Measurements from ENCODE around the gene XPOT. TPM values are rescaled to one million over a fixed set of nuclear protein-coding genes. Genes with fewer than 3 reads are reported as not detected.

Gene XPOT
- total RNA-seq, 1 experiment from 2014 or later: 130 TPM

DNA sequence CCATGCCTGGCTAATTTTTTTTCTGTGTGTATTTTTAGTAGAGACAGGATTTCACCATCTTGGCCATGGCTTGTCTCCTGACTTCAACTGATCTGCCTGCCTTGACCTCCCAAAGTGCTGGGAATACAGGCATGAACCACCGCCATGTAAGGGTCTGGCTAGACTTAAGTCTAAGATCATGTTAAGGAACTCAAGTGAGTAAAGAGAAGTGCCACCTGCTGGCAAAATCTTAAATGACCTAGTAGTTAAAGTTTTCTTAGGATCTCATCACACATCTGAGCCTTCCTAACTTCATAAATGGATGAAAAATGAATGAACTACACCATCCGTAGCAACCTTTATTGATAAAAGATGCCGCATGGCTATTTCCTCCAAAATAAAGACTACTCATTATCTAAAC is 12.0 kb upstream of the XPOT start:
- Histone ChIP-seq H3K23ac (ENCODE audit: insufficient read length, low read depth, low read length) (no peak overlapping the region), H3K23me2 (ENCODE audit: insufficient read length, low read depth, low read length, poor library complexity, severe bottlenecking) (no peaks in the 10 kb centered on the region), H3K27ac (ENCODE audit: insufficient read length, low read depth, low read length) (no peak overlapping the region), H4K8ac (replicated peaks; ENCODE audit: insufficient read length, low read depth, low read length) (no peak overlapping the region), H2BK20ac (ENCODE audit: low read depth, low read length, poor library complexity, severe bottlenecking) (no peak overlapping the region), H3T11ph (ENCODE audit: low read length) (no peak overlapping the region), H2AK5ac (ENCODE audit: insufficient read length, low read length) (no peak overlapping the region), H2BK15ac (ENCODE audit: low read depth, low read length) (no peak overlapping the region), H3K14ac (ENCODE audit: insufficient read depth, low read length) (no peak overlapping the region), H2BK12ac (ENCODE audit: insufficient read length, low read depth, low read length) (no peak overlapping the region), H3K4me2 (ENCODE audit: insufficient read depth, insufficient read length, low read length) (no peak overlapping the region), H4K5ac (ENCODE audit: insufficient read length, low read depth, low read length) (no peak overlapping the region), H2BK120ac (ENCODE audit: low read depth, low read length, poor library complexity, severe bottlenecking) (no peak overlapping the region), H3K4me1 (ENCODE audit: insufficient read depth, low read length) (no peaks in the 10 kb centered on the region), H4K20me1 (ENCODE audit: control insufficient read depth, insufficient read depth, insufficient read length) (no peaks in the 10 kb centered on the region), H4K91ac (ENCODE audit: insufficient read length, low read depth, low read length) (no peak overlapping the region), H3K27me3 (ENCODE audit: insufficient read depth, low read length) (no peaks in the 10 kb centered on the region), H3K18ac (ENCODE audit: insufficient read length, low read depth, low read length) (no peak overlapping the region), H3K79me1 (ENCODE audit: insufficient read depth, low read depth, low read length, poor library complexity, severe bottlenecking) (no peaks in the 10 kb centered on the region), H3K56ac (ENCODE audit: insufficient read length, low read depth, low read length) (no peak overlapping the region), H3K79me2 (ENCODE audit: insufficient read depth, low read length) (no peaks in the 10 kb centered on the region), H2AFZ (ENCODE audit: low read length) (no peak overlapping the region), H2BK5ac (ENCODE audit: insufficient read length, low read length) (no peak overlapping the region), H3K9me3 (ENCODE audit: control insufficient read depth, low read depth, low read length) (no peaks in the 10 kb centered on the region), H3K9ac (ENCODE audit: extremely low read depth, insufficient read length, low read length) (no peak overlapping the region), H3K4ac (ENCODE audit: low read depth, low read length) (no peak overlapping the region)
- Mint-ChIP-seq H3K4me3 (no peak overlapping the region), H3K4me1 (peaks cover 0 to 3% of the 10 kb centered on the region in 2 experiments; a peak in 1 of 4 replicates), H3K27me3 (ENCODE audit: low read depth) (peaks cover 7% of the 10 kb centered on the region), H3K9me3 (no peaks in the 10 kb centered on the region), H3K36me3 (ENCODE audit: insufficient read depth in 1 of 3, low read depth in 3 of 3) (no peaks in the 10 kb centered on the region), H3K27ac (no peak overlapping the region)
- DNase-seq: no peak
- no CpG with 5 or more reads among the region's 3 CpGs for WGBS (ENCODE audit: extremely low coverage, insufficient read length, low lambda C conversion rate)
- TF ChIP-seq, protein P1, sequence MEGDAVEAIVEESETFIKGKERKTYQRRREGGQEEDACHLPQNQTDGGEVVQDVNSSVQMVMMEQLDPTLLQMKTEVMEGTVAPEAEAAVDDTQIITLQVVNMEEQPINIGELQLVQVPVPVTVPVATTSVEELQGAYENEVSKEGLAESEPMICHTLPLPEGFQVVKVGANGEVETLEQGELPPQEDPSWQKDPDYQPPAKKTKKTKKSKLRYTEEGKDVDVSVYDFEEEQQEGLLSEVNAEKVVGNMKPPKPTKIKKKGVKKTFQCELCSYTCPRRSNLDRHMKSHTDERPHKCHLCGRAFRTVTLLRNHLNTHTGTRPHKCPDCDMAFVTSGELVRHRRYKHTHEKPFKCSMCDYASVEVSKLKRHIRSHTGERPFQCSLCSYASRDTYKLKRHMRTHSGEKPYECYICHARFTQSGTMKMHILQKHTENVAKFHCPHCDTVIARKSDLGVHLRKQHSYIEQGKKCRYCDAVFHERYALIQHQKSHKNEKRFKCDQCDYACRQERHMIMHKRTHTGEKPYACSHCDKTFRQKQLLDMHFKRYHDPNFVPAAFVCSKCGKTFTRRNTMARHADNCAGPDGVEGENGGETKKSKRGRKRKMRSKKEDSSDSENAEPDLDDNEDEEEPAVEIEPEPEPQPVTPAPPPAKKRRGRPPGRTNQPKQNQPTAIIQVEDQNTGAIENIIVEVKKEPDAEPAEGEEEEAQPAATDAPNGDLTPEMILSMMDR (conservative IDR thresholded peaks at IDR 0.05): peak; percentile 65
